GM10266 (cell line): ENCODE data around the gene TBC1D22A.
A peak's percentile ranks its signal among the peaks of the same experiment; 100 is the strongest.

Experiments used
- DNase-seq: peaks from one replicate; pipeline ENCODE4 v3.0.0; 2012; ENCODE audit errors: extremely low spot score
- TF ChIP-seq, protein P1 (sequence below): IDR thresholded peaks from 2 replicates; pipeline ENCODE4 v1.5.1; 2012; ENCODE audit warnings: mild to moderate bottlenecking, low read depth; ENCODE audit not compliant: control insufficient read depth, insufficient read depth; ENCODE audit errors: missing control alignments

TBC1D22A gene

DNA sequence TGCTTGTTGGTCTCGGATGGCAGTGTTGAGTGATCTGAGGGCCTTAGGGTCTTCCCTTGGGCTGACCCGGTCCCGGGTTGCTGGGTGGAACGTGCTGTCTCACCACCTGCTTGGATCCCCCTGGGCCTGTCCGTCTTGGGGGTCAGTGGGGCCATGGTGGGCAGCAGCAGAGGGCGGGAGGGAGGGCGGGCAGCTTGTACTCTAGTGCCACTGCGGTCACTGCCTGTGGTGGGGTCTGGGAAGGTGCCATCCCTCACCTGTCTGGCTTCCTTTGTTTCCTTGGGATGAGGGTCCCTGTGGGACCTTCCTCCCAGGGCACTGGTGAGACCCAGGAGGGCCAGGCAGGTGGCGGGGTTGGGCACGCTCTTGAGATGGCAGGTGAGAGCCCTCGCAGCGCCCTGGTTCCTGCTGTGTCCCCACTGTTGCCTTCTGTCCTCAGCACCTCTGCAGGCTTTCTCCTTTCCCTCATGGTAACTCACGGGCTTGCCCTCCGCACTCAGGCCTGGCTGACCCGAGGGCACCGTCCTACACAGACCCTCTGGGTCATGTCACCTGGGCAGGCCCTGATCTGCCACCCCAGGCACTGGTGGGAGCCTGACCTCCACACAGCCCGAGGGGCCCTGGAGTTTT, 34.2 kb downstream of the TBC1D22A start:
- DNase-seq, result no peak
- TF ChIP-seq, protein P1, sequence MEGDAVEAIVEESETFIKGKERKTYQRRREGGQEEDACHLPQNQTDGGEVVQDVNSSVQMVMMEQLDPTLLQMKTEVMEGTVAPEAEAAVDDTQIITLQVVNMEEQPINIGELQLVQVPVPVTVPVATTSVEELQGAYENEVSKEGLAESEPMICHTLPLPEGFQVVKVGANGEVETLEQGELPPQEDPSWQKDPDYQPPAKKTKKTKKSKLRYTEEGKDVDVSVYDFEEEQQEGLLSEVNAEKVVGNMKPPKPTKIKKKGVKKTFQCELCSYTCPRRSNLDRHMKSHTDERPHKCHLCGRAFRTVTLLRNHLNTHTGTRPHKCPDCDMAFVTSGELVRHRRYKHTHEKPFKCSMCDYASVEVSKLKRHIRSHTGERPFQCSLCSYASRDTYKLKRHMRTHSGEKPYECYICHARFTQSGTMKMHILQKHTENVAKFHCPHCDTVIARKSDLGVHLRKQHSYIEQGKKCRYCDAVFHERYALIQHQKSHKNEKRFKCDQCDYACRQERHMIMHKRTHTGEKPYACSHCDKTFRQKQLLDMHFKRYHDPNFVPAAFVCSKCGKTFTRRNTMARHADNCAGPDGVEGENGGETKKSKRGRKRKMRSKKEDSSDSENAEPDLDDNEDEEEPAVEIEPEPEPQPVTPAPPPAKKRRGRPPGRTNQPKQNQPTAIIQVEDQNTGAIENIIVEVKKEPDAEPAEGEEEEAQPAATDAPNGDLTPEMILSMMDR, result no peak

DNA sequence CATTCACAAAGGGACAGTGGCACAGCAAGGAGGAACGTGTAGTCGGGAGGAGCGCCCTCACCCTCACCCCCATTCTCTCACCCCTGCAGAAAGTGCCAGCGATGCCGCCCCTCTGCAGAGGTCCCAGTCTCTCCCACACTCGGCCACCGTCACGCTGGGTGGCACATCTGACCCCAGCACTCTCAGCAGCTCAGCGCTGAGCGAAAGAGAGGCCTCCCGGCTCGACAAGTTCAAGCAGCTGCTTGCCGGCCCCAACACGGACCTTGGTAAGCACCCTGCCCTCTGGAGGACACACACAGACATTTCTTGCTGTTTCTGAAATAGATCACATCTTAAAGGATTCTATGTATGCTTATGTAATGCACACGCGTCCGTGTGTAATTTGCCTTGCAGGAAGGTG, 34.9 kb downstream of the TBC1D22A start:
- DNase-seq, result no peak
- TF ChIP-seq, protein P1, result peak; percentile 13

DNA sequence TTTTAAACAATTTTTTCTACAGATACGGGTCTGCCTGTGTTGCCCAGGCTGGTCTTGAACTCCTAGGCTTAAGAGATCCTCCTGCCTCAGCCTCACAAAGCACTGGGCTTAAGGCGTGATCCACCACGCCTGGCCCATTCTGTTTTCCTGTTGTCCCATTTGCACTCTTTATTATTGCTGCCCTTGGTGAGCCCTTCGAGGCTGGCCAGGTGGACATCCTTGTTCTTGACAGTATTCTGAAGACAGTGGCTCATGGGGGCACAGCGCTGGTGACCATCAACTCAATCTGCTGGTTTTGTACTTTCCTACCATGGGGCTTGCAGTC, 35.6 kb downstream of the TBC1D22A start:
- DNase-seq, result no peak
- TF ChIP-seq, protein P1, result no peak

DNA sequence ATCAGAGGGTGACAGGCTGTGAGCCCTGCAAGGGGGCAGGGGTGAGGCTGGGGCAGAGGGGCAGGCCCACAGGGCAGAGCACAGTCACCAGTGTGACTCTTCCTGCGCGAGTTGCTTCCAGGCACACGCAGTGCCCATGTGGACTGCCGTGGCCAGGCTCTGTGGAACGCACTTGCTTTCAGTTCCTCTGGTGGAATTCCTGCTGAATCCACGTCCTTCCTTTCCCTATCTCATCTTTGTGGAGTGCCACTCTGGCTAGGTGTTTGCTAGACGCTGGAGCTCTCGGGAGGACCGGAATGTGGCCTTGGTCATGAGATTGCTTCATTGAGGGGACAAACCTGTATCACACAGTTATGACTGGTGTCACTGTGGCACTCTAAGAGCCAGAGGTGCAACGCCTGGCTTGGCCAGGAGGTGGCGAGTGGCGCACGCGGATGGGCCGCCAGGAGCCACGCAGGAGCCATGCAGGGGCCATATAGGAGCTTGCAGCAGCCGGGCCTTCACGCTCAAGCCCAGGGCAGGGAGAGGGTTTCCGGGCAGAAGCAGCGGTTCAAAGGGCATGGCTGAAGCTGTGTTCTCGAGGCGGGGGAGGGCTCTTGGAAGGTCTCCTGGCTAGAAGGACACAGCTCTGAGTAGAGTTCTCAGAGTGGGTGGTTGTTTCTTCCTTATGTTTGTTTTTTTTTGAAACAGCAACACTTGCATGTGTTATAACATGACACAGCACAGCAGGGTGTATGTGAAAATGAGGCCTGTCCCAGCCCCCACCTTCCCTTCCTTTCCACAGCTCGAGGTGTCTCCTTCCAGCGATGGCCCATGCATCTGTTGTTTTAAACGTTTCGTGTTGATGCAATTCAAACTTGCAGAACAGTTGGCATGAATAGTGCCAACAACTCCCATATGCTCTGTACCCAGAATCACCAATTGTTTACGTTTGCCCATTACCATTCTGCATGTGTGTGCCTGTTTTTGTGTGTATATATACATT, 36.2 kb downstream of the TBC1D22A start:
- TF ChIP-seq, protein P1, result peak; percentile 82
- peak; percentile 73 for DNase-seq

DNA sequence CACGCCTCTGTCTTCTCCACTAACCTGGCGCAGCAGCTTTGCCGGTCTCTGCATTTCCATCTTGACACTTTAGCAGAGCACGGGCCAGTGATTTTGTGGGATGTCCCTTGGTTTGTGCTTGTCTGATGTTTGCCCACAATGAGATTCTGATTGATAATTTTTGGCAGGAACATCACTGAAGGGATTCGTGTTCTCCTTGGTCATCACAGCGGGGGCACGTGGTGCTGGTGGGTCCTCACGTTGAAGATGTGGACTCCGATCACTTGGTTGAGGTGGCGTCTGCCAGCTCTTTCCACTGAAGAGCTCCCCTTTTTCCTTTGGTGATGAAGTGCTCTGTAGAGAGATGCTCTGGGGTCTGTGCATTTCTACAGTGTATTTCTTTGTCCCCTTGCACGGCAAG, 37.2 kb downstream of the TBC1D22A start:
- TF ChIP-seq, protein P1, result no peak
- no peak for DNase-seq

DNA sequence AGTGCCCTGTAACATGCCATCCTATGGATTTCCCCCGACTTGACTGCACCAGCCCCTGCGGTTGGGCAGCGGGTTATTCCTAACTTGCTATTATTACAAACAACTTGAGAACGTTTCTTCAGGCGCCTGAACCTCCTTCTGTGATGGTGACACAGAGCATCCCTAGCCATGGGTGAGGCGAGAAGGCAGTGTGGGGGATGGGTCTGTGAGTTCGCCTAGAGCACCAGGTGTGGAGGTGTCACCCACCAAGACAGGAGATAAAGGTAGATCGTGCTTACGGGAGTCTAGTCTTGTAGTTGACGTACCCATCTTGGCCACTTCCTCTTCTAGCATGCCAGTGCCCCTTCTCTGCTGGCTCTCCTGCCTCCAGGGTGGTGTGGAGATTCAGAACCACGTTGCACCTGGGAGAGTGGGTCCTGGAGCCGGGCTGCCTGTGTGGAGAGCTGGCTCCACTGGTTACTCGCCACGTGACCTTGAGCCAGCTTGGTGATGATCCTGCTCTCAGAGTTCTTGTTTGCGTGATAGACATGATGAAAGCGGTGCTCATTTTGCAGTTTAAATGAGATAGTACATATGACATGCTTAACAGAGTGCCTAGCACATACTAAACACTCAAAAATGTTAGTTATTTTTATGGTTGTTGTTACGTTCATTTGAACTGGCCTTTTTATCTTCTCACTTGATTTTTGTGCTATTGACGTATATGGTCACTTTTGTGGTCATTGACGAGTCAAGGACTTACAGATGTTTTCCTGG, 37.8 kb downstream of the TBC1D22A start:
- TF ChIP-seq, protein P1, result no peak
- no peak for DNase-seq
